GM21367 (cell line): ENCODE measurements around the gene PEF1.

Experiments
- ATAC-seq: cut with Tn5 transposase; IDR thresholded peaks from one replicate; pipeline ENCODE4 v1.9.1; 2021; ENCODE audit not compliant: unreplicated experiment

The PEF1 gene

DNA sequence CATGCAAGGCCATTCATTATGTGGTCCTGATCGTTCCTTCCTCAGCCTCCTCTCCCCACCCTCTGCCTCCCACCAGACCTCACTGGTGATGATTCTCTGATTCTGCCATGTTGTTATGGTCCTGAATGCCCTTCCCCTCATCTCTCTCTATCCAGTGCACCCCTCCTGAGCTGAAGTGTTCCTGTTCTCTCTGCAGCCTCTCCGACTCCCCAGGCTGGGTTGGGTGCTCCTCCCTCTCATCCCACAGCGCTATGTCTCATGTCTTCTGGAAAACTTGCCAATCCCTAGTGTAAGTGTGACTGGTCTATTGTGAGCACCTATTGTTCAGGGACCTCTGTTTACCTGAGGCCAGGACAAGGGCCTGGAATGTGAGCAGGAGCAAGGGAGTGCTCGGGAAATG, 11.1 kb upstream of the PEF1 start:
- no peak for ATAC-seq

DNA sequence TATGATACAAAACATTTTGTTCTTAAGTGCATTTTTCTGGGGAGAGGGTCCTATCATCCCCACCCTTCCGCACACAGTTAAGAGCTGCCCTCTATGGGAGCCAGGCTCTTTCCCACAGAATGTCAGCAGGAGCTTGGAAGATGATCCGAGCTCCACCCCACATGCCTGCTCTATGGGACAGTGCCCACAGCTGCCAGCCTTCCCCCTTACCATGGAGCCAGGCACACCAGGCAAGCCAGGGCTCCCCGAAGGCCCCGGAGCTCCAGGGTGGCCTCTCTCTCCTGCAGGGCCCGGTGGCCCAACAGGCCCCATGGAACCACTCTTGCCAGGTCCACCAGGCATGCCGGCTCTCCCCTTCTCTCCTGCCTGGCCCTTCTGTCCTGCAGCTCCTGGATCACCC, 10.4 kb upstream of the PEF1 start:
- ATAC-seq = no peak

GRCh38 chr1:31654474-31654776, 9.7 kb upstream of the PEF1 start:
- ATAC-seq = no peak

DNA sequence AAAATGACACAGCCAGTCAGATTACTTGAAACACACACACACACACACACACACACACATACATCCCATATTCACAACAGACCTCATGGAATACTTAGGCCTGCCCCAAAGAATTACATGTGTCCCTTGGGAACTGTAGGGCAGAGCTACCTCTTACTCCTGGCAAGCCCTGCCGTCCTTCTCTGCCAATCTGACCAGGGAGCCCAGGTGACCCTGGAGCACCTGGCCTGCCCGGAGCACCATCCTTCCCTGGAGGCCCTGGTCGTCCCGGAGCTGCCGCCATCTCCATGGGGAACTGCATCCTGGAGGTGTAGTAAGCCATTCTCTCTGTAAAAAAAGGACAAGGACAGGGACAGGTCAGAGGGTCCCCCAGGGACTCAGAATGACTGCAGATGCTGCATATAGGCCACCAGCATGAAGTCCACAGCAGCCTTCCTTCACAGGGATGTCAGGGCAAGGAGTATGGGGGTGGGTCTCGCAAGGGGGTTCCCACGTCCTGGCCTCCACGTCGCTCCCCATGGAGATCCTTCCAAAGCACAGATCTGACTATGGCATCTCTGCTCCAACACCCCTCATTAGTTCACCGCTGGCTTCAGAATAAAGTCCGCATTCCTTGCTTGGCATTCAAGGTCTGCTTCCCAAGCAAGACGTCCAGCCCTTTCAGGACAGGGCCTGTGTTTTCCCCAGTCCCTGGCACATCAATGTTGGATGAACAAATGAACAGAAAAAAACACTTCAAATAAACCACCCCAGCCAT, 9.2 kb upstream of the PEF1 start:
- no peak for ATAC-seq

DNA sequence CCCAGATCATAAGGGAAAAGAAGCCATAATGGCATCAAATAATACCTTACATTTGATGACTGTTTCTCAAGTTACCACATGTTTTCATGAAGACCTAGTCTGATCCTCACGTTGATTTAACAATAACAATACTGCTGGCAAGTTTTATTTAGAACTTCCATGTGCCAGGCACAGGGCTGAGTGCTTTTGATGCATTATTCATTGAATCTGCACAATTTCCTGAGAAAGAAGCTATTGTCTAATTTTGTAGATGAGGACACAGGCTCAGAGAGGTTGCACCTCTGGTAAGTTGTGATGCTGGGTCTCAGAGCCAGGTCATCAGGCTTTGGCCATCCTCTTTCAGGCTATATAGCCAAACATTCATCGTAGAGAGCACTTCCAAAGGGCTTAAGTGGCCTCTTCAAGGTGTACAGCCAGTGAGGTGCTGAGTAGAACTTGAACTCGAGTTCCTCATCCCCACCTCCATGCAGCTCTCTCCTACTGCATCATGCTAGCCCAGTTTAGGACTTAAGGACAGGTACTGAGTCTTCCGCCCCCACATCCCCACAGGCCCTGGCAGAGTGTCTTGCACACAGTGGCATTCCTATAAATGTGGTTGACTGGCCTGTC, 8.3 kb upstream of the PEF1 start:
- ATAC-seq = no peak

- ATAC-seq = no peak
Observed at GRCh38 chr1:31651766-31652165, 7.1 kb upstream of the PEF1 start.

DNA sequence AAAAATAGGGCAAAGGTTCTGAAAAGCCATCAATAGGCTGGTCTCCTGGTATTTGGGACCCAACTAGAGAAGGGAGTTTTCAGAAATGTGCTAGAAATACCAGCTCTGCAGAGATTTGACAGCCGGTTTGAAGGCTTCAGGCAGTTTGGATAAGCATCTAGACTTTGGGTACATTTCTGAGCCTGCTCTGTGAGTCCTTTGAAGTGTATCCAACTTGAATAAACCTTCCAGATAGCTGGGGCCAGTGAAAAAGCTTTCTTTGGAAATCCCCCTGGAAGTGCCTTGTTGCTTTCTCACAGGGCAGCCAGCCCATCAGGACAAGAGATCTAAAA, 6.4 kb upstream of the PEF1 start:
- no peak for ATAC-seq

DNA sequence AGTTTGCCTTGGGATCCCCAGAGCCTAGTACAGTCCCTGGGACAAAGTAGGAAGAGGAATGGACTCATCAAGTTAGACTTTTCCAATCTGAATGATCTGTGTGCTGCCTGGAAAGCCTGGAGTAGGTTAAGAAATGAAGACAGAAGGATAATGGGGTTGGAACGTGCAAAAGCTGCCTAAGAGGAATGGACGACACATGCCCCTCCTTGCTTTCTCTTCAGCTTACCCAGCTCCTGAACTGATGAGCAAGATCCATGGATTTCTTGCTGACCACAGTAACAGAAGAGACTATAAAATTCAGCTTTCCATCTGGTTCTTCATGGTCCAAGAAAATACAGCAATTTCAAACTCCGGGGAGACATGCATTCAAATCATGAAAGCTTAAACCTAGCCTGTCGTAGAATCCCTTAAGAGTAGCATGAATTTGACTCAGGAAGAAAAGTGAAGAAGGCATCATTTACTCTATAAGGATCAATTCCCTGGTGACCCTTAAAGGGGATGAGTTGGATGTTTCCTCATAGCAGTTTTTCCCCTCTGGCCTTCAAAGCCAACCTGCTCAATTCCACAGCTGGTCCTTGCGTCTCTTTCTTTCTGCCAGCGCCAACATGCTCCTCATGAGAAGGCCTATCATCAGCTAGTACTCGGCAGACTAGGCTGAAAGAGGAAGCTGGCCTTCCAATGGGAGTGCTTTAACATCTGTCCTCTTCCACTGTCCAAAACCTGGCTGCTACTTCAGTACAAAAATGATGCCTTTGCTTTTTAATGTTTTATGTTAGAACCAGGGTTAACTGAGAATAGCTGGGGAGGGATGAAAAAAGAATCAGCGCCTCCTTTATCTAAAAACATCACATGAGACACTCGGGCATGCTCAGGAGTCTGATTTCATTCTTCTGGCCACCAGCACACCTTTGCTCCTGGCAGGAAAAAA, 5.7 kb upstream of the PEF1 start:
- no peak for ATAC-seq

DNA sequence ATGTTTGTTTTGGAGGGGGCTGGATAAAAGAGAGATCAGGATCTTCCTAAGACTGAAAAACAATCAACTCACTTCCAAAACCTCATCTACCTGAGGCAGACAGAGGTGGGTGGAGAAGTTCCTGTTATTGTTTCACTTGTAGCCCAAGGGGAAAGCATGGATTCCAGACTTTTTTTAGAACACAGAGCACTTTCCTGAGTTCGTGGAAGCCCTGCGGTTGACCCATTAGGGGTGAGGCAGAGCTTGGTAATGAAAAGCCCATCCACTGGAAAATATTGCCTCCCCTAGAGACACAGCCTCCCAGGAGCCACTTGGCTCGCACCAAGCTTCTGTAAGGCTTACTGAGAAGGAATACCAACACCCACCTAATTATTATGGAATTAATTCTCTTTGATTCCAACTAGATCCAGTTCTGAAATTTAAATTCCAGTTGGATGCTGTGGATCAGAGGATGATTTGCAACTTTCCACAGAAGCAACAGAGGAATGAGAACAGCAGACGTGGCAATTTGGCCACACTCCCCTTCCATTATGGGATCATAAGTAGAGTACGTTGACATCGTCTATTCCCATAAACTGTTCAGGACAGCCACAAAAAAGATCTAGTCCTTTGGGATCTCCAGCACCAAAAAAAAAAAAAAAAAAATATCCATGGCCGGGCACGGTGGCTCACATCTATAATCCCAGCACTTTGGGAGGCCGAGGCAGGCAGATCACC, 4.1 kb upstream of the PEF1 start:
- ATAC-seq = no peak

DNA sequence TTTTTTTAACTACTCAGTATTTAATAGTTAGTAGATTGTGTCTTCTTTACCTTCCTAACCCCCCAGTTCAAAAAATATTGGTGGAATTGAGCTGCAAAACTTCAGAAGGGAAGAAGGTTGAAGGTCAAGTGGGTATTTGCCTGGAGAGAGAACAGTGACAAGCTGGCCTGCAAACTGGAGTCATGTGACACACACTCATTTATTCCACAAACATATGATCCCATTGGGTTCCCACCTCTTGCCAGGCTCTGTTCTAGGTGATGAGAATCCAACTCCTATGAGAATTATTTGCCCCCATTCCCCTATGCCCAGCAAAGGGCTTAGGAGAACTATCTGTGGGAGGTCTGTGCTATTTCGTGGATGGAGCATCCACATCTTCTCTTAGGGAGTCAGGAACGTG, 3.5 kb upstream of the PEF1 start:
- no peak for ATAC-seq

DNA sequence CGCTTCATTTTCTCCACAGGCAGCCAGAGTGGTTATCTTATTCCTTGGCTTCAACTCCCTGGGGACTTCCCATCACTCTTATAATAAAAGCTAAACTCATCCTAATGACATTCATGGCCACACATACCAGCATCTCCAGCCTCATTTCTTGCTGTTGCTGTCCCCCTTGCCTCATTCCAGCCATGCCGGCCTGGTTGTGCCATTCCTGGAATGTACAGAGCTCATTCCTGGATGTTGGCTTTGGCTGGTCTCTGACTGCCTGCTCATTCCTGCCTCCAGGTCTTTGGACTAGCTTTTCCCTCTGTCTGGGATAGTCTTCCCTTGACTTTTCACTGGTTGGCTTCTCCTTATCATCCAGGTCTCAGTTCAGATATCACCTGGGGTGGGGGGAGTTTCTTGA, 2.4 kb upstream of the PEF1 start:
- ATAC-seq = no peak

- no peak for ATAC-seq
Observed at GRCh38 chr1:31646259-31646960, 1.7 kb upstream of the PEF1 start.

DNA sequence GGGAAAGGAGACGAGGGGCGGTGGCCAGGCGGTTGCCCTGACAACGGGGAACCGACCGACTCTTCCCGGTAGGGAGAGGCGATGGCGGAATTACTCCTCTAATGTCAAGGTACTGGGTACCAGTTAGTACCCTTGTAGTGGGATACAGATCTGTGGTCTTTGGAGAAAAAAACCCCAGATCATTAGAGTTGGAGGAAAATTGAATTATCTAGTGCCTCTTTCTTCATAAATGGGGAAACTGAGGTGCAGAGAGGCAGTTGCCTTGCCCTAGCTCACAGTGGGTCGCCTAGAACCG, 545 bp upstream of the PEF1 start:
- ATAC-seq = no peak

DNA sequence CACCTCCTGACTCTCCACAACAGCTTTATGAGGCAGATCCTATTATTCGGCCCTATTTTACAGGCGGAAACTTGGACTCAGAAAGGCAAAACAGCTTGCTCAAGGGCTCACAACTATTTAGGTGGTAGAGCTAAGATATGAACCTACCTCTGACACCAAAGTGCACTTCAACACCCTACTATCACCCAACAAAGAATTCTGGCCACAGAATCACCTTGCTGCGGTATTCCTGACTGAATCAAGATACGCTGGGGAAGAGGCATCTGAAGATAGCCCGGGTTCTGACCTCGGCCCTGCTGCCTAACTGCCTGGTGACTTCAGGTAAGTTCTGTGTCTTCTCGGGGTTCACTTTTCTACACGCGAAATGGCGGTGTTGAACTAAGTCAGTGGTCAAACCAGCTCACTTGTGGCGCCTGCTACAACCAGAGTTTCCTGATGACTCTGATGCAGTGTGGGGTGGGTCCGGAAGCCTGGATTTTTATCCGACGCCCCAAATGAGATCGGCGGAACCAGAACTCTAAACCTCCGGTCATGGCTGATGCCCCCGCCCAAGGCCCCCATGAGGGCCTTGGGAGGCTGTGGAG, 608 bp downstream of the PEF1 start:
- no peak for ATAC-seq

- no peak for ATAC-seq
Observed at GRCh38 chr1:31642897-31643296, 1.8 kb downstream of the PEF1 start.

GRCh38 chr1:31642366-31642765, 2.3 kb downstream of the PEF1 start:
- no peak for ATAC-seq

DNA sequence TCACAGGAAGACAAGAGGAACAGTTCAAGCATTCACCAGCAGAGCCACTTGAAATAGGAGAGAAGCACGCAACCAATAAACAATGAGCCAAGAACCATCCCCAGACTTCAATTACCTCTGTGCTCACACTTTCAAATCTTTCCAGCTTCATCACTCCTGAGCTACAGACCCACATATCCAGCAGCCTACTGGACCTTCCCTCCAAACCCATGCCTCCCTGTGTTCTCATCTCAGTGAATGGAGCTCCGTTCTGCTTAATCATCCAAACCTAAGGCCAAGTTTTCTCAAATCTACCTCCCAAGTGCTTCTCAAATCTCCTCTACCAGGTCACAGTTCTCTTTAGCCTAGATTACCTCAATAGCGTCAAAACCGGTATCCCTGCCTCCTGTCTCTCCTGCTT, 3.7 kb downstream of the PEF1 start:
- ATAC-seq = no peak

- no peak for ATAC-seq
Observed at GRCh38 chr1:31640179-31640578, 4.5 kb downstream of the PEF1 start.

DNA sequence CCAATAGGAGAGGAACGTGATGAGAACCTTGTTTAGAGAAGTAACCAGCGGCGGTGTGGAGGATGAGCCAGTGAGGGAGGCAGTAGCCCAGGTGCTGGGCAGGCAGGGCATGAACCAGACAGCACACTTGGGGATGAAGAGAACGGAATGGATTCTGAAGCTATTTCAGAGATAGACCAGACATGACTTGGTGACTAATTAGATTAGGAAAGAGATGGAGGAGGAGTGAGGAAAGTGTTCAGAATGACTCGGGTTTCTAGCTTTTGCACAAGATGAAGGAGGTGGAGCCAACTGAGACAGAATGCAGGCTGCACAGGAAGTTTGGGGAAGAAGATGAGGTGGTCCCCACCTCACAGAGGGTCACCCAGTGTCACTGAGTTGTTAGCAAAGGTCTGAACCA, 5.1 kb downstream of the PEF1 start:
- ATAC-seq = no peak

- ATAC-seq = no peak
Observed at GRCh38 chr1:31637915-31638673, 6.6 kb downstream of the PEF1 start.
